Naive B cell (primary cell): ENCODE data around the gene CNNM2. TPM values are rescaled to one million over a fixed set of nuclear protein-coding genes. Genes with fewer than 3 reads are reported as not detected.

Experiments used
- ATAC-seq, 2 donors: fragments of 150-1000 bp; cut with Tn5 transposase; 2 replicates each; pipeline ENCODE4 v1.10.0; 2021; ENCODE audit warnings: low read depth in 2 of 2, mild to moderate bottlenecking in 2 of 2, moderate library complexity in 2 of 2
- DNase-seq: peaks from one replicate; pipeline ENCODE4 v3.0.0; 2022
- H3K27ac Mint-ChIP-seq, 6 donors: one replicate each; pipeline ENCODE4 v1.8.0; 2020 to 2022; ENCODE audit warnings: mild to moderate bottlenecking in 6 of 6, mixed read lengths in 6 of 6, moderate library complexity in 5 of 6, inconsistent platforms in 2 of 6
- H3K27me3 Mint-ChIP-seq, 3 donors: one replicate each; pipeline ENCODE4 v1.8.0; 2021 to 2022; ENCODE audit warnings: mixed read lengths in 3 of 3, mild to moderate bottlenecking in 1 of 3
- H3K36me3 Mint-ChIP-seq, 2 donors: one replicate each; pipeline ENCODE4 v1.8.0; 2020 to 2022; ENCODE audit warnings: mixed read lengths in 2 of 2, inconsistent platforms in 1 of 2, mild to moderate bottlenecking in 1 of 2
- H3K4me1 Mint-ChIP-seq, 3 donors: one replicate each; pipeline ENCODE4 v1.8.0; 2020 to 2022; ENCODE audit warnings: mixed read lengths in 3 of 3, inconsistent platforms in 1 of 3, mild to moderate bottlenecking in 1 of 3, moderate library complexity in 1 of 3
- H3K4me3 Mint-ChIP-seq, 8 donors: one replicate each; pipeline ENCODE4 v1.8.0; 2020 to 2022; ENCODE audit warnings: mild to moderate bottlenecking in 8 of 8, mixed read lengths in 8 of 8, moderate library complexity in 8 of 8, inconsistent platforms in 2 of 8
- H3K9me3 Mint-ChIP-seq, 7 donors: one replicate each; pipeline ENCODE4 v1.8.0; 2020 to 2022; ENCODE audit warnings: mixed read lengths in 7 of 7, mild to moderate bottlenecking in 5 of 7, inconsistent platforms in 2 of 7, moderate library complexity in 1 of 7
- polyA plus RNA-seq, 6 donors: library from polyadenylated mRNA; unstranded; fragments of 300-500 nt; fragmentation: Illumina TruSeq; gene quantifications; one replicate each; pipeline ENCODE4 v1.2.3, GENCODE V29; 2021; ENCODE audit warnings: low read depth in 6 of 6

The CNNM2 gene
- polyA plus RNA-seq, 6 donors from 2014 or later = 4.4 to 7.5 (median 6.0) TPM

- Mint-ChIP-seq H3K4me1 (no peaks in the 10 kb centered on the region), H3K9me3 (no peaks in the 10 kb centered on the region), H3K4me3 (no peak overlapping the region), H3K27ac (no peak overlapping the region), H3K36me3 (peaks cover 21 to 26% of the 10 kb centered on the region in 2 donors), H3K27me3 (no peaks in the 10 kb centered on the region)
- no peak for DNase-seq
- ATAC-seq = no peak
Measured at GRCh38 chr10:103078676-103079075, 160.6 kb downstream of the CNNM2 start.

GRCh38 chr10:103079100-103079499, 161.0 kb downstream of the CNNM2 start:
- peak overlapping the region in 1 of 6 donors; percentile 56 for H3K27ac Mint-ChIP-seq
- no peaks in the 10 kb centered on the region for H3K9me3 Mint-ChIP-seq
- DNase-seq (no peak), ATAC-seq (no peak)
- H3K4me3 Mint-ChIP-seq = no peak overlapping the region
- no peaks in the 10 kb centered on the region for H3K27me3 Mint-ChIP-seq
- peaks cover 21 to 26% of the 10 kb centered on the region in 2 donors for H3K36me3 Mint-ChIP-seq
- H3K4me1 Mint-ChIP-seq = no peaks in the 10 kb centered on the region

- no peak overlapping the region for H3K4me3 Mint-ChIP-seq
- ATAC-seq (no peak), DNase-seq (no peak)
- no peak overlapping the region for H3K27ac Mint-ChIP-seq
- H3K9me3 Mint-ChIP-seq = no peaks in the 10 kb centered on the region
- H3K36me3 Mint-ChIP-seq = peaks cover 21 to 26% of the 10 kb centered on the region in 2 donors
- H3K27me3 Mint-ChIP-seq = no peaks in the 10 kb centered on the region
- no peaks in the 10 kb centered on the region for H3K4me1 Mint-ChIP-seq
Measured at GRCh38 chr10:103079946-103080345, 161.9 kb downstream of the CNNM2 start.

GRCh38 chr10:103080891-103081581, 162.9 kb downstream of the CNNM2 start:
- Mint-ChIP-seq H3K27ac (peak overlapping the region in 1 of 6 donors; percentile 11), H3K9me3 (no peaks in the 10 kb centered on the region), H3K4me3 (no peak overlapping the region), H3K36me3 (peaks cover 20 to 24% of the 10 kb centered on the region in 2 donors), H3K27me3 (no peaks in the 10 kb centered on the region), H3K4me1 (no peaks in the 10 kb centered on the region)
- DNase-seq (no peak), ATAC-seq (no peak)

- H3K27me3 Mint-ChIP-seq = no peaks in the 10 kb centered on the region
- ATAC-seq (no peak), DNase-seq (no peak)
- H3K4me3 Mint-ChIP-seq = no peak overlapping the region
- H3K9me3 Mint-ChIP-seq = no peaks in the 10 kb centered on the region
- H3K4me1 Mint-ChIP-seq = no peaks in the 10 kb centered on the region
- H3K27ac Mint-ChIP-seq = no peak overlapping the region
- peaks cover 11% of the 10 kb centered on the region in 2 donors for H3K36me3 Mint-ChIP-seq
Measured at GRCh38 chr10:103082683-103083082, 164.6 kb downstream of the CNNM2 start.

GRCh38 chr10:103083266-103083976, 165.3 kb downstream of the CNNM2 start:
- Mint-ChIP-seq H3K36me3 (peaks cover 4 to 9% of the 10 kb centered on the region in 2 donors), H3K27me3 (no peaks in the 10 kb centered on the region), H3K9me3 (no peaks in the 10 kb centered on the region), H3K27ac (peak overlapping the region in 3 of 6 donors; percentile 34 to 82 (median 73)), H3K4me1 (no peaks in the 10 kb centered on the region), H3K4me3 (peak overlapping the region in 1 of 8 donors; percentile 4)
- ATAC-seq (no peak), DNase-seq (no peak)

- Mint-ChIP-seq H3K4me1 (no peaks in the 10 kb centered on the region), H3K27me3 (no peaks in the 10 kb centered on the region), H3K27ac (peak overlapping the region in 2 of 6 donors; percentile 33 to 37), H3K9me3 (no peaks in the 10 kb centered on the region), H3K4me3 (peak overlapping the region in 1 of 8 donors; percentile 15), H3K36me3 (peaks cover 1 to 12% of the 10 kb centered on the region in 2 donors)
- ATAC-seq (no peak), DNase-seq (no peak)
Measured at GRCh38 chr10:103083977-103084320, 165.9 kb downstream of the CNNM2 start.

- DNase-seq (no peak), ATAC-seq (no peak)
- H3K36me3 Mint-ChIP-seq = peaks cover 12 to 30% of the 10 kb centered on the region in 2 donors
- H3K9me3 Mint-ChIP-seq = no peaks in the 10 kb centered on the region
- peak overlapping the region in 1 of 6 donors; percentile 1 for H3K27ac Mint-ChIP-seq
- no peaks in the 10 kb centered on the region for H3K27me3 Mint-ChIP-seq
- no peak overlapping the region for H3K4me3 Mint-ChIP-seq
- H3K4me1 Mint-ChIP-seq = no peaks in the 10 kb centered on the region
Measured at GRCh38 chr10:103086261-103086660, 168.2 kb downstream of the CNNM2 start.

GRCh38 chr10:103086799-103087198, 168.7 kb downstream of the CNNM2 start:
- no peak for ATAC-seq
- H3K9me3 Mint-ChIP-seq = no peaks in the 10 kb centered on the region
- H3K27me3 Mint-ChIP-seq = no peaks in the 10 kb centered on the region
- no peak for DNase-seq
- H3K36me3 Mint-ChIP-seq = peaks cover 12 to 30% of the 10 kb centered on the region in 2 donors
- H3K4me1 Mint-ChIP-seq = no peaks in the 10 kb centered on the region
- H3K4me3 Mint-ChIP-seq = no peak overlapping the region
- peak overlapping the region in 2 of 6 donors; percentile 44 to 55 for H3K27ac Mint-ChIP-seq

- Mint-ChIP-seq H3K27ac (peak overlapping the region in 3 of 6 donors; percentile 54 to 79 (median 66)), H3K27me3 (no peaks in the 10 kb centered on the region), H3K4me3 (no peak overlapping the region), H3K36me3 (peaks cover 19 to 38% of the 10 kb centered on the region in 2 donors), H3K9me3 (no peaks in the 10 kb centered on the region), H3K4me1 (no peaks in the 10 kb centered on the region)
- no peak for DNase-seq
- ATAC-seq = no peak
Measured at GRCh38 chr10:103089493-103089892, 171.4 kb downstream of the CNNM2 start.

GRCh38 chr10:103090911-103091310, 172.8 kb downstream of the CNNM2 start:
- Mint-ChIP-seq H3K27ac (no peak overlapping the region), H3K9me3 (no peaks in the 10 kb centered on the region), H3K4me1 (no peaks in the 10 kb centered on the region), H3K4me3 (no peak overlapping the region), H3K36me3 (peaks cover 19 to 42% of the 10 kb centered on the region in 2 donors), H3K27me3 (no peaks in the 10 kb centered on the region)
- ATAC-seq = no peak
- DNase-seq = no peak

- Mint-ChIP-seq H3K27me3 (no peaks in the 10 kb centered on the region), H3K4me1 (no peaks in the 10 kb centered on the region), H3K9me3 (no peaks in the 10 kb centered on the region), H3K36me3 (peaks cover 7 to 34% of the 10 kb centered on the region in 2 donors), H3K4me3 (no peak overlapping the region), H3K27ac (peak overlapping the region in 1 of 6 donors; percentile 76)
- ATAC-seq = no peak
- no peak for DNase-seq
Measured at GRCh38 chr10:103095005-103095404, 176.9 kb downstream of the CNNM2 start.

- H3K4me1 Mint-ChIP-seq = no peaks in the 10 kb centered on the region
- no peaks in the 10 kb centered on the region for H3K9me3 Mint-ChIP-seq
- H3K36me3 Mint-ChIP-seq = peaks cover 7 to 26% of the 10 kb centered on the region in 2 donors
- DNase-seq (no peak), ATAC-seq (no peak)
- H3K27ac Mint-ChIP-seq = peak overlapping the region in 1 of 6 donors; percentile 63
- H3K27me3 Mint-ChIP-seq = no peaks in the 10 kb centered on the region
- H3K4me3 Mint-ChIP-seq = no peak overlapping the region
Measured at GRCh38 chr10:103096130-103096529, 178.0 kb downstream of the CNNM2 start.

GRCh38 chr10:103098240-103098639, 180.1 kb downstream of the CNNM2 start:
- no peak overlapping the region for H3K4me3 Mint-ChIP-seq
- no peaks in the 10 kb centered on the region for H3K4me1 Mint-ChIP-seq
- peaks cover 16 to 27% of the 10 kb centered on the region in 2 donors for H3K36me3 Mint-ChIP-seq
- H3K27me3 Mint-ChIP-seq = no peaks in the 10 kb centered on the region
- no peaks in the 10 kb centered on the region for H3K9me3 Mint-ChIP-seq
- no peak for DNase-seq
- H3K27ac Mint-ChIP-seq = no peak overlapping the region
- no peak for ATAC-seq
